HepG2 (cell line): ENCODE measurements around the gene PIGW. TPM values are rescaled to one million over a fixed set of nuclear protein-coding genes. Genes with fewer than 3 reads are reported as not detected.
A peak's percentile ranks its signal among the peaks of the same experiment; 100 is the strongest.

ENCODE experiments used
- ARHGAP35 ChIP-seq: sonication (generic); formaldehyde crosslinking; IDR thresholded peaks from 2 replicates; pipeline ENCODE4 v1.9.0; 2022; ENCODE audit warnings: mild to moderate bottlenecking, inconsistent platforms, moderate library complexity, missing genetic modification reagents, borderline replicate concordance
- CEBPB ChIP-seq: IDR thresholded peaks from 2 replicates; pipeline ENCODE4 v1.6.1; 2011; ENCODE audit warnings: low read depth, low read length, improper control_type of control experiment, borderline replicate concordance
- HOXD1 ChIP-seq: sonication (generic); formaldehyde crosslinking; IDR thresholded peaks from 2 replicates; pipeline ENCODE4 v1.5.0; 2020; ENCODE audit warnings: missing genetic modification reagents
- NCOA5 ChIP-seq: sonication (generic); formaldehyde crosslinking; IDR thresholded peaks from 2 replicates; pipeline ENCODE4 v1.4.0; 2020; ENCODE audit warnings: missing genetic modification reagents
- NFYC ChIP-seq: IDR thresholded peaks from 2 replicates; pipeline ENCODE4 v1.6.1; 2016; ENCODE audit warnings: missing genetic modification reagents, missing compliant biosample characterization
- NKX3-1 ChIP-seq: sonication (generic); formaldehyde crosslinking; IDR thresholded peaks from 2 replicates; pipeline ENCODE4 v1.5.0; 2020; ENCODE audit warnings: missing genetic modification reagents
- REXO4 ChIP-seq: sonication (generic); formaldehyde crosslinking; IDR thresholded peaks from 2 replicates; pipeline ENCODE4 v1.8.0; 2022; ENCODE audit warnings: missing genetic modification reagents, mild to moderate bottlenecking, borderline replicate concordance
- TSC22D2 ChIP-seq: sonication (generic); formaldehyde crosslinking; IDR thresholded peaks from 2 replicates; pipeline ENCODE4 v1.5.1; 2020; ENCODE audit warnings: missing genetic modification reagents, mild to moderate bottlenecking, borderline replicate concordance
- ZMYM2 ChIP-seq: sonication (generic); formaldehyde crosslinking; IDR thresholded peaks from 2 replicates; pipeline ENCODE4 v1.8.0; 2022; ENCODE audit warnings: mild to moderate bottlenecking, missing genetic modification reagents
- ZNF24 ChIP-seq: fragments of 450-650 bp; IDR thresholded peaks from 2 replicates; pipeline ENCODE4 v1.6.1; 2017; ENCODE audit warnings: antibody characterized with exemption, mild to moderate bottlenecking
- ZNF33B ChIP-seq: sonication (generic); formaldehyde crosslinking; IDR thresholded peaks from 2 replicates; pipeline ENCODE4 v1.5.1; 2020; ENCODE audit warnings: mild to moderate bottlenecking, missing genetic modification reagents
- ZNF510 ChIP-seq: sonication (generic); formaldehyde crosslinking; IDR thresholded peaks from 2 replicates; pipeline ENCODE4 v1.4.0; 2020; ENCODE audit warnings: low read depth, mild to moderate bottlenecking, missing genetic modification reagents
- ZNF567 ChIP-seq: sonication (generic); formaldehyde crosslinking; IDR thresholded peaks from 2 replicates; pipeline ENCODE4 v1.8.1; 2023; ENCODE audit warnings: mild to moderate bottlenecking, missing genetic modification reagents, borderline replicate concordance
- ZNF850 ChIP-seq: sonication (generic); formaldehyde crosslinking; conservative IDR thresholded peaks from 2 replicates; pipeline ENCODE4 v1.9.0; 2021; ENCODE audit warnings: mild to moderate bottlenecking, missing genetic modification reagents
- polyA plus RNA-seq, 8 experiments: library from polyadenylated mRNA; depleted of rRNA in 3 of 8; stranded (reverse) in 7 of 8; unstranded in 1 of 8; fragments of >200 nt; fragmentation: Illumina TruSeq in 4 of 8; extraction: Trizol in 4 of 8; gene quantifications; 2 replicates each; pipeline versions ENCODE4 v1.2.1 to v1.2.3, GENCODE V29; 2011 to 2016; ENCODE audit warnings: low read depth in 4 of 8, missing spikeins in 1 of 8, mixed read lengths in 1 of 8; ENCODE audit not compliant: insufficient read depth in 1 of 8
- total RNA-seq, 5 experiments: library from RNA; depleted of rRNA; stranded (reverse); fragments of >200 nt; fragmentation: Illumina TruSeq; extraction: Trizol; gene quantifications; 2 replicates each; pipeline ENCODE4 v1.2.3, GENCODE V29; 2016; ENCODE audit warnings: low read depth in 1 of 5
- TF ChIP-seq, protein P1 (sequence below): sonication (generic); formaldehyde crosslinking; IDR thresholded peaks from 2 replicates; pipeline ENCODE4 v1.5.1; 2020; ENCODE audit warnings: mild to moderate bottlenecking, missing genetic modification reagents, borderline replicate concordance
- TF ChIP-seq, protein P2 (sequence below): sonication (generic); formaldehyde crosslinking; IDR thresholded peaks from 2 replicates; pipeline ENCODE4 v1.8.0; 2022; ENCODE audit warnings: mild to moderate bottlenecking, missing genetic modification reagents
- TF ChIP-seq, protein P3 (sequence below): IDR thresholded peaks from 2 replicates; pipeline ENCODE4 v1.6.1; 2016
- TF ChIP-seq, protein P4 (sequence below): sonication (generic); formaldehyde crosslinking; IDR thresholded peaks from 2 replicates; pipeline ENCODE4 v1.5.0; 2020; ENCODE audit warnings: missing genetic modification reagents
- TF ChIP-seq, protein P5 (sequence below): IDR thresholded peaks from 2 replicates; pipeline ENCODE4 v1.6.1; 2016

The PIGW gene
- total and polyA plus RNA-seq, 2 of the 13 experiments (the other 11 are each of a cell fraction or from before 2014, with no cell fraction given), result 9.0 to 24.0 TPM

DNA sequence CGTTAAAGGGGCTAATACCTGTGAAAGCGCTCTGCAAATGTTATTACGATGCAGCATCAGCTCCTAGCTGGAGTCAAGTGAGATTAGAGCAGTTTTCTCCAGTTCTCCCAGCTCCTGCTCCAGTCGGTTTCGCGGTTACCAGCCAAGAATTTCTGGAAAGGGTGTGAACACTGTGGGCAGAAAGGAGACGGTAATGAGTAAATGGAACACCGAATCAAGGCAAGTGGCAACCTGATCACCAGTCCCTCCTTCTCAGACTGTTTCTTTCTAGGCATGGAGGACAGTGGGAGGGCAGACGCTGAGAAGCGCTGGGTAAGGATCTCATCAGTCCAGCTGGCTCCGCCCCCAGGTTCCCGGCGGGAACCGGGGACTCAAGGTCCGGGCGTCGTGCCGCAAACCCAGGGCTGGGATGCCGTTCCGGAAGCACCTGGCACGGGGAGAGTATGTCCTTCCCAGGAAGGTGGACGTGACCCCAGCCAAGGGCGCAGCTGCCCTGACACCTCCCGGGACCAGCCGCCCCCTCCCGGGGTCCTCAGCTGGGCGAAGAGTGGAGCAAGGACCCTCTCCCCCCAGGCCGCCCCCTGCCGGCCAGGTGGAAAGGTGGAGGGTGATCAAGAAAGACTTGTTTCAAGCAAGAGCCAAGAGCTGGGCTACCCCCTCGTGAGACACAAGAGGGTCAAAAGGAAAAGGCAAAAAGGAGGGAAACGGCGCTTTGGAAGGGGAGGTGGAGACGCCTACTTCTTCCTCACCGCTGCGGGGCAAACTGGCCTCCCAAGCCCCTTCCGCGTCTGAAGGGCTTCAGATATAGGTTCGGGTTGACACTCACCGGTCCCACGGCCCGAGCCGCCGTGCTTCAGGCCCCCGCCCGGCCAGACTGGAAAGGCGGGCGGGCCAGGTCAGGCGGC, 600 bp upstream of the PIGW start (continued):
- peak; percentile 76 for TF ChIP-seq ZMYM2
- TF ChIP-seq ZNF24, result no peak
- TF ChIP-seq, protein P1, sequence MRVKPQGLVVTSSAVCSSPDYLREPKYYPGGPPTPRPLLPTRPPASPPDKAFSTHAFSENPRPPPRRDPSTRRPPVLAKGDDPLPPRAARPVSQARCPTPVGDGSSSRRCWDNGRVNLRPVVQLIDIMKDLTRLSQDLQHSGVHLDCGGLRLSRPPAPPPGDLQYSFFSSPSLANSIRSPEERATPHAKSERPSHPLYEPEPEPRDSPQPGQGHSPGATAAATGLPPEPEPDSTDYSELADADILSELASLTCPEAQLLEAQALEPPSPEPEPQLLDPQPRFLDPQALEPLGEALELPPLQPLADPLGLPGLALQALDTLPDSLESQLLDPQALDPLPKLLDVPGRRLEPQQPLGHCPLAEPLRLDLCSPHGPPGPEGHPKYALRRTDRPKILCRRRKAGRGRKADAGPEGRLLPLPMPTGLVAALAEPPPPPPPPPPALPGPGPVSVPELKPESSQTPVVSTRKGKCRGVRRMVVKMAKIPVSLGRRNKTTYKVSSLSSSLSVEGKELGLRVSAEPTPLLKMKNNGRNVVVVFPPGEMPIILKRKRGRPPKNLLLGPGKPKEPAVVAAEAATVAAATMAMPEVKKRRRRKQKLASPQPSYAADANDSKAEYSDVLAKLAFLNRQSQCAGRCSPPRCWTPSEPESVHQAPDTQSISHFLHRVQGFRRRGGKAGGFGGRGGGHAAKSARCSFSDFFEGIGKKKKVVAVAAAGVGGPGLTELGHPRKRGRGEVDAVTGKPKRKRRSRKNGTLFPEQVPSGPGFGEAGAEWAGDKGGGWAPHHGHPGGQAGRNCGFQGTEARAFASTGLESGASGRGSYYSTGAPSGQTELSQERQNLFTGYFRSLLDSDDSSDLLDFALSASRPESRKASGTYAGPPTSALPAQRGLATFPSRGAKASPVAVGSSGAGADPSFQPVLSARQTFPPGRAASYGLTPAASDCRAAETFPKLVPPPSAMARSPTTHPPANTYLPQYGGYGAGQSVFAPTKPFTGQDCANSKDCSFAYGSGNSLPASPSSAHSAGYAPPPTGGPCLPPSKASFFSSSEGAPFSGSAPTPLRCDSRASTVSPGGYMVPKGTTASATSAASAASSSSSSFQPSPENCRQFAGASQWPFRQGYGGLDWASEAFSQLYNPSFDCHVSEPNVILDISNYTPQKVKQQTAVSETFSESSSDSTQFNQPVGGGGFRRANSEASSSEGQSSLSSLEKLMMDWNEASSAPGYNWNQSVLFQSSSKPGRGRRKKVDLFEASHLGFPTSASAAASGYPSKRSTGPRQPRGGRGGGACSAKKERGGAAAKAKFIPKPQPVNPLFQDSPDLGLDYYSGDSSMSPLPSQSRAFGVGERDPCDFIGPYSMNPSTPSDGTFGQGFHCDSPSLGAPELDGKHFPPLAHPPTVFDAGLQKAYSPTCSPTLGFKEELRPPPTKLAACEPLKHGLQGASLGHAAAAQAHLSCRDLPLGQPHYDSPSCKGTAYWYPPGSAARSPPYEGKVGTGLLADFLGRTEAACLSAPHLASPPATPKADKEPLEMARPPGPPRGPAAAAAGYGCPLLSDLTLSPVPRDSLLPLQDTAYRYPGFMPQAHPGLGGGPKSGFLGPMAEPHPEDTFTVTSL (CRISPR knock-in tag), result peak; percentile 63
- TF ChIP-seq NKX3-1 (CRISPR knock-in tag), result no peak
- no peak for TF ChIP-seq NFYC
- TF ChIP-seq, protein P2, sequence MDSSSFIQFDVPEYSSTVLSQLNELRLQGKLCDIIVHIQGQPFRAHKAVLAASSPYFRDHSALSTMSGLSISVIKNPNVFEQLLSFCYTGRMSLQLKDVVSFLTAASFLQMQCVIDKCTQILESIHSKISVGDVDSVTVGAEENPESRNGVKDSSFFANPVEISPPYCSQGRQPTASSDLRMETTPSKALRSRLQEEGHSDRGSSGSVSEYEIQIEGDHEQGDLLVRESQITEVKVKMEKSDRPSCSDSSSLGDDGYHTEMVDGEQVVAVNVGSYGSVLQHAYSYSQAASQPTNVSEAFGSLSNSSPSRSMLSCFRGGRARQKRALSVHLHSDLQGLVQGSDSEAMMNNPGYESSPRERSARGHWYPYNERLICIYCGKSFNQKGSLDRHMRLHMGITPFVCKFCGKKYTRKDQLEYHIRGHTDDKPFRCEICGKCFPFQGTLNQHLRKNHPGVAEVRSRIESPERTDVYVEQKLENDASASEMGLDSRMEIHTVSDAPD (CRISPR knock-in tag), result no peak
- TF ChIP-seq, protein P3, sequence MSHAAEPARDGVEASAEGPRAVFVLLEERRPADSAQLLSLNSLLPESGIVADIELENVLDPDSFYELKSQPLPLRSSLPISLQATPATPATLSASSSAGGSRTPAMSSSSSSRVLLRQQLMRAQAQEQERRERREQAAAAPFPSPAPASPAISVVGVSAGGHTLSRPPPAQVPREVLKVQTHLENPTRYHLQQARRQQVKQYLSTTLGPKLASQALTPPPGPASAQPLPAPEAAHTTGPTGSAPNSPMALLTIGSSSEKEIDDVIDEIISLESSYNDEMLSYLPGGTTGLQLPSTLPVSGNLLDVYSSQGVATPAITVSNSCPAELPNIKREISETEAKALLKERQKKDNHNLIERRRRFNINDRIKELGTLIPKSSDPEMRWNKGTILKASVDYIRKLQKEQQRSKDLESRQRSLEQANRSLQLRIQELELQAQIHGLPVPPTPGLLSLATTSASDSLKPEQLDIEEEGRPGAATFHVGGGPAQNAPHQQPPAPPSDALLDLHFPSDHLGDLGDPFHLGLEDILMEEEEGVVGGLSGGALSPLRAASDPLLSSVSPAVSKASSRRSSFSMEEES (CRISPR knock-in tag), result no peak
- TF ChIP-seq, protein P4, sequence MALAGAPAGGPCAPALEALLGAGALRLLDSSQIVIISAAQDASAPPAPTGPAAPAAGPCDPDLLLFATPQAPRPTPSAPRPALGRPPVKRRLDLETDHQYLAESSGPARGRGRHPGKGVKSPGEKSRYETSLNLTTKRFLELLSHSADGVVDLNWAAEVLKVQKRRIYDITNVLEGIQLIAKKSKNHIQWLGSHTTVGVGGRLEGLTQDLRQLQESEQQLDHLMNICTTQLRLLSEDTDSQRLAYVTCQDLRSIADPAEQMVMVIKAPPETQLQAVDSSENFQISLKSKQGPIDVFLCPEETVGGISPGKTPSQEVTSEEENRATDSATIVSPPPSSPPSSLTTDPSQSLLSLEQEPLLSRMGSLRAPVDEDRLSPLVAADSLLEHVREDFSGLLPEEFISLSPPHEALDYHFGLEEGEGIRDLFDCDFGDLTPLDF, result 0 out of 2 replicates have a peak, but pooled peaks have one; percentile 14
- TF ChIP-seq HOXD1 (CRISPR knock-in tag), result no peak
- TF ChIP-seq ZNF510 (CRISPR knock-in tag), result 0 out of 2 replicates have a peak, but pooled peaks have one; percentile 32
- TF ChIP-seq CEBPB, result no peak
- TF ChIP-seq ARHGAP35, result no peak; the same call in 1 of the 2 replicates
- no peak for TF ChIP-seq ZNF33B (CRISPR knock-in tag)
- no peak for TF ChIP-seq TSC22D2
- TF ChIP-seq, protein P5, sequence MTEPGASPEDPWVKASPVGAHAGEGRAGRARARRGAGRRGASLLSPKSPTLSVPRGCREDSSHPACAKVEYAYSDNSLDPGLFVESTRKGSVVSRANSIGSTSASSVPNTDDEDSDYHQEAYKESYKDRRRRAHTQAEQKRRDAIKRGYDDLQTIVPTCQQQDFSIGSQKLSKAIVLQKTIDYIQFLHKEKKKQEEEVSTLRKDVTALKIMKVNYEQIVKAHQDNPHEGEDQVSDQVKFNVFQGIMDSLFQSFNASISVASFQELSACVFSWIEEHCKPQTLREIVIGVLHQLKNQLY, result no peak
- no peak for TF ChIP-seq ZNF567
- TF ChIP-seq NCOA5 (CRISPR knock-in tag), result no peak
- TF ChIP-seq REXO4 (CRISPR knock-in tag), result no peak
- no peak for TF ChIP-seq ZNF850 (CRISPR knock-in tag)
